PC-3 (cell line): ENCODE results near the gene IL1RAP. TPM values are rescaled to one million over a fixed set of nuclear protein-coding genes. Genes with fewer than 3 reads are reported as not detected.
A peak's percentile ranks its signal among the peaks of the same experiment; 100 is the strongest.

Source experiments
- ATAC-seq: fragments of 200-7000 bp; cut with Tn5 transposase; 2 replicates; pipeline ENCODE4 v1.9.1; 2020; ENCODE audit warnings: mild to moderate bottlenecking, moderate library complexity
- BruUV-seq: library from RNA; stranded (reverse); fragments of 400-500 nt; replicated peaks from 2 replicates; lab custom pipeline; 2021; lab: Mats Ljungman, UMichigan
- CTCF ChIA-PET: fragments of 300-600 bp; sonication (Branson Sonifier 250); formaldehyde crosslinking; loops from one replicate; lab custom pipeline; 2022; ENCODE audit warnings: antibody characterized with exemption; lab: Charles Lee
- POLR2A ChIA-PET: fragments of 300-600 bp; sonication (Branson Sonifier 250); formaldehyde crosslinking; loops from one replicate; lab custom pipeline; 2022; ENCODE audit warnings: antibody characterized with exemption; ENCODE audit not compliant: unreplicated experiment; lab: Charles Lee
- DNase-seq: peaks from one replicate; pipeline ENCODE4 v3.0.0-alpha.2; 2015
- H2AFZ ChIP-seq: fragments of 300-600 bp; sonication (generic); 2 replicates; pipeline ENCODE4 v1.6.0; 2016; ENCODE audit warnings: antibody characterized with exemption, low read length
- H3F3A ChIP-seq: fragments of 300-600 bp; sonication (generic); one replicate; pipeline ENCODE4 v1.6.0; 2017; ENCODE audit warnings: antibody characterized with exemption, low read length, control low read depth, mild to moderate bottlenecking; ENCODE audit not compliant: unreplicated experiment
- H3K27ac ChIP-seq: fragments of 300-600 bp; sonication (generic); 2 replicates; pipeline ENCODE4 v1.5.1; 2016; ENCODE audit warnings: mild to moderate bottlenecking, low read length
- H3K27me3 ChIP-seq: fragments of 300-600 bp; sonication (generic); 2 replicates; pipeline ENCODE4 v1.6.1; 2016; ENCODE audit warnings: low read length, mixed read lengths
- H3K36me3 ChIP-seq: fragments of 300-600 bp; sonication (generic); 2 replicates; pipeline ENCODE4 v1.6.1; 2016; ENCODE audit warnings: low read depth, mixed run types, low read length, mixed read lengths
- H3K4me1 ChIP-seq: fragments of 300-600 bp; sonication (generic); 2 replicates; pipeline ENCODE4 v1.5.1; 2016; ENCODE audit warnings: low read length; ENCODE audit not compliant: insufficient read depth
- H3K4me2 ChIP-seq: fragments of 300-600 bp; sonication (generic); 2 replicates; pipeline ENCODE4 v1.6.0; 2016; ENCODE audit warnings: low read length
- H3K4me3 ChIP-seq: fragments of 300-600 bp; sonication (generic); 2 replicates; pipeline ENCODE4 v1.5.1; 2016; ENCODE audit warnings: mild to moderate bottlenecking, low read length, mixed read lengths
- H3K79me2 ChIP-seq: fragments of 300-600 bp; sonication (generic); 2 replicates; pipeline ENCODE4 v1.6.1; 2017; ENCODE audit warnings: low read length, mixed read lengths
- H3K9ac ChIP-seq: fragments of 300-600 bp; sonication (generic); 2 replicates; pipeline ENCODE4 v1.6.0; 2016; ENCODE audit warnings: mild to moderate bottlenecking, low read length
- H3K9me2 ChIP-seq: fragments of 300-600 bp; sonication (generic); replicated peaks from 2 replicates; pipeline ENCODE4 v1.6.1; 2016; ENCODE audit warnings: mixed run types, low read length, mixed read lengths
- H3K9me3 ChIP-seq: fragments of 300-600 bp; sonication (generic); 2 replicates; pipeline ENCODE4 v1.6.1; 2016; ENCODE audit warnings: low read length, mixed read lengths
- H4K20me1 ChIP-seq: fragments of 300-600 bp; sonication (generic); 2 replicates; pipeline ENCODE4 v1.6.1; 2016; ENCODE audit warnings: low read length, mixed read lengths
- EZH2 ChIP-seq: fragments of 300-600 bp; sonication (generic); IDR thresholded peaks from one replicate; pipeline ENCODE4 v1.6.1; 2017; ENCODE audit warnings: antibody characterized with exemption, mild to moderate bottlenecking, low read length; ENCODE audit not compliant: unreplicated experiment
- EZH2phosphoT487 ChIP-seq: fragments of 300-600 bp; sonication (generic); IDR thresholded peaks from 2 replicates; pipeline ENCODE4 v1.6.1; 2018; ENCODE audit warnings: mild to moderate bottlenecking, antibody characterized with exemption, low read length, borderline replicate concordance
- intact Hi-C: fragments of 100-400 bp; cut with micrococcal nuclease; formaldehyde crosslinking; loops from 2 replicates; pipeline ENCODE4 v1.9.0; 2023
- total RNA-seq: library from RNA; depleted of rRNA; stranded (reverse); fragments of >200 nt; gene quantifications from 2 replicates; pipeline ENCODE4 v1.2.3, GENCODE V29; 2014
- TF ChIP-seq, protein P1 (sequence below): fragments of 300-600 bp; sonication (generic); conservative IDR thresholded peaks from 2 replicates; pipeline ENCODE4 v1.5.1; 2017; ENCODE audit warnings: antibody characterized with exemption, low read depth, mild to moderate bottlenecking, low read length

The IL1RAP gene
- total RNA-seq, 1 experiment from 2014 or later = 5.0 TPM

DNA sequence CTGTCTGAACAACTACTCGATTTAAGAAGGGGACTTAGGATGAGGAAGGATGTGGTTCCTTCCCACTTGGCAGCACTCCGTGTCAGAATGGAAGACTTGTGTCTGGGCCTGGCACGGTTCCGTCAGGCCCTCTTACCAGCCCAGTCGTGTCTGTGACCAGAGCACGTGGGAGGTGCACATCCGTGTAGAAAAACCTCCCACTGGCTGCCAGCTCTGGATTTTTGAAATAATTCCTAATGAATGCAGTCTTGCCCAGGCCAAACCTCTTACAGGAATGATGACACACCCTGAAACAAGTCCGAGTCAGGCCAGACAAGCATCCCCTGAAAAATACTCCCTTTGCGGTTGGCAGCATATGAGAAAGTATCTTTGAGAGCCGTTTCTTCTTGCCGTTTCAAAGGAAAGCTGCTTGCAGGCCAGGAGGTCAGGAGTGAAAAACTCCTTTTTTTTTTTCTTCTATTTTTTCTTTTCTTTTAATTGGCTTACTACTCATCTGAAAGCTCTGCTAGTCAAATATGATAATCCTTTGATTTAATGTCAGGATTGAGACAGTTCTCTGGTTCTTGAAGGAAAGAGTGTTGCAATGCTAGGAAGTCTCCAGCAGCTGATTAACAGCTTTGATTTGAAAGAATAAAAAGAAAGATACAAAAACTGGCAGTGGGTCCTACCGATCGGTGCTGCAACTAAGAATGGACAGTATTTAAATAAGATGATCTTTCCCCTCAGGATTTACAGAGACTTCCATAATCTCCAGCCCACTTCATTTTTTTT is 19.8 kb downstream of the IL1RAP start:
- peaks cover 29% of the 10 kb centered on the region for H3K4me1 ChIP-seq
- no peaks in the 10 kb centered on the region for H3K79me2 ChIP-seq
- ChIA-PET CTCF (interaction anchor here (0.6 to 0.7 kb wide), 2 partner anchors 20 to 413 kb away, joined by 3 to 4 read pairs; partner anchors contain the start of gene P3H2), POLR2A (interaction anchor here (0.6 kb wide), 2 partner anchors 129 to 277 kb away, joined by 3 read pairs; no protein-coding TSS in a partner anchor)
- H3K9ac ChIP-seq = no peak overlapping the region
- TF ChIP-seq EZH2phosphoT487 (no peak), EZH2 (no peak)
- TF ChIP-seq, protein P1, sequence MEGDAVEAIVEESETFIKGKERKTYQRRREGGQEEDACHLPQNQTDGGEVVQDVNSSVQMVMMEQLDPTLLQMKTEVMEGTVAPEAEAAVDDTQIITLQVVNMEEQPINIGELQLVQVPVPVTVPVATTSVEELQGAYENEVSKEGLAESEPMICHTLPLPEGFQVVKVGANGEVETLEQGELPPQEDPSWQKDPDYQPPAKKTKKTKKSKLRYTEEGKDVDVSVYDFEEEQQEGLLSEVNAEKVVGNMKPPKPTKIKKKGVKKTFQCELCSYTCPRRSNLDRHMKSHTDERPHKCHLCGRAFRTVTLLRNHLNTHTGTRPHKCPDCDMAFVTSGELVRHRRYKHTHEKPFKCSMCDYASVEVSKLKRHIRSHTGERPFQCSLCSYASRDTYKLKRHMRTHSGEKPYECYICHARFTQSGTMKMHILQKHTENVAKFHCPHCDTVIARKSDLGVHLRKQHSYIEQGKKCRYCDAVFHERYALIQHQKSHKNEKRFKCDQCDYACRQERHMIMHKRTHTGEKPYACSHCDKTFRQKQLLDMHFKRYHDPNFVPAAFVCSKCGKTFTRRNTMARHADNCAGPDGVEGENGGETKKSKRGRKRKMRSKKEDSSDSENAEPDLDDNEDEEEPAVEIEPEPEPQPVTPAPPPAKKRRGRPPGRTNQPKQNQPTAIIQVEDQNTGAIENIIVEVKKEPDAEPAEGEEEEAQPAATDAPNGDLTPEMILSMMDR = no peak
- H3K9me2 ChIP-seq = no peaks in the 10 kb centered on the region
- H3K4me3 ChIP-seq = no peak overlapping the region
- H4K20me1 ChIP-seq = no peaks in the 10 kb centered on the region
- no peaks in the 10 kb centered on the region for H3F3A ChIP-seq
- ATAC-seq (peak; percentile 92), DNase-seq (peak; percentile 79)
- no peaks in the 10 kb centered on the region for H3K27me3 ChIP-seq
- H3K4me2 ChIP-seq = peak overlapping the region; percentile 26
- BruUV-seq = TSS peak; percentile 90
- H3K36me3 ChIP-seq = no peaks in the 10 kb centered on the region
- H3K9me3 ChIP-seq = no peaks in the 10 kb centered on the region
- peak overlapping the region; percentile 59 for H3K27ac ChIP-seq
- H2AFZ ChIP-seq = peak overlapping the region; percentile 63
- intact Hi-C loops = loop anchor here (5.0 kb wide), 1 partner anchor 34 kb away; no protein-coding TSS in a partner anchor

DNA sequence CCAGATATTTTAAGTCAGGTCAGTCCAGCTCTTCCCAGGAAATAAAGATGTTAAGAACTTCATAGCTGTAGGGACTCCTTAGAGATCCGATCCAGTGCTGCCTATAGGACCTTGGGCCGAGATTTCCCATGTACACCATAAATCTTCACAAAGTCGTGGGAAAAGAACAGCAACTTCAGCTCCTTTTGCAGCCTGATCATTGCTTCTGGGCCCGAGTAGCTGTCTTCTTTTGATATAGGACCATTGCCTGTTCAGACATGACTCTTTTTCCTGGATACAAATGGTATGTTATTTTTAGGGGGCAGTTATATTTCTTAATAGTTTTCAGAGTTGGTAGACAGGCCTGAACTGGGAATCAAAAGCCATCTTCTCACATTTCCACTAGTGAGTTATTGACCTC is 20.5 kb downstream of the IL1RAP start:
- Histone ChIP-seq H3K9me3 (no peaks in the 10 kb centered on the region), H3K9ac (no peak overlapping the region), H3F3A (no peaks in the 10 kb centered on the region), H4K20me1 (no peaks in the 10 kb centered on the region), H3K4me3 (no peak overlapping the region), H3K4me2 (no peak overlapping the region), H3K27ac (no peak overlapping the region), H3K79me2 (no peaks in the 10 kb centered on the region), H3K4me1 (peaks cover 29% of the 10 kb centered on the region), H3K27me3 (no peaks in the 10 kb centered on the region), H2AFZ (no peak overlapping the region), H3K9me2 (no peaks in the 10 kb centered on the region), H3K36me3 (no peaks in the 10 kb centered on the region)
- BruUV-seq = no TSS peak
- ATAC-seq (no peak), DNase-seq (no peak)
- intact Hi-C loops = loop anchor here (5.0 kb wide), 1 partner anchor 33 kb away; no protein-coding TSS in a partner anchor
- POLR2A ChIA-PET = interaction anchor here (0.6 kb wide), 2 partner anchors 128 to 277 kb away, joined by 3 read pairs; no protein-coding TSS in a partner anchor
- CTCF ChIA-PET = interaction anchor here (0.6 to 0.7 kb wide), 2 partner anchors 21 to 414 kb away, joined by 3 to 4 read pairs; partner anchors contain the start of gene P3H2
- TF ChIP-seq, protein P1 = no peak
- TF ChIP-seq EZH2 (no peak), EZH2phosphoT487 (no peak)
